HG03460 (cell line): Measurements from ENCODE around the gene GALR2.
A peak's percentile ranks its signal among the peaks of the same experiment; 100 is the strongest.

Experiments
- ATAC-seq: cut with Tn5 transposase; IDR thresholded peaks from one replicate; pipeline ENCODE4 v1.9.1; 2021; ENCODE audit not compliant: unreplicated experiment

GALR2 gene

DNA sequence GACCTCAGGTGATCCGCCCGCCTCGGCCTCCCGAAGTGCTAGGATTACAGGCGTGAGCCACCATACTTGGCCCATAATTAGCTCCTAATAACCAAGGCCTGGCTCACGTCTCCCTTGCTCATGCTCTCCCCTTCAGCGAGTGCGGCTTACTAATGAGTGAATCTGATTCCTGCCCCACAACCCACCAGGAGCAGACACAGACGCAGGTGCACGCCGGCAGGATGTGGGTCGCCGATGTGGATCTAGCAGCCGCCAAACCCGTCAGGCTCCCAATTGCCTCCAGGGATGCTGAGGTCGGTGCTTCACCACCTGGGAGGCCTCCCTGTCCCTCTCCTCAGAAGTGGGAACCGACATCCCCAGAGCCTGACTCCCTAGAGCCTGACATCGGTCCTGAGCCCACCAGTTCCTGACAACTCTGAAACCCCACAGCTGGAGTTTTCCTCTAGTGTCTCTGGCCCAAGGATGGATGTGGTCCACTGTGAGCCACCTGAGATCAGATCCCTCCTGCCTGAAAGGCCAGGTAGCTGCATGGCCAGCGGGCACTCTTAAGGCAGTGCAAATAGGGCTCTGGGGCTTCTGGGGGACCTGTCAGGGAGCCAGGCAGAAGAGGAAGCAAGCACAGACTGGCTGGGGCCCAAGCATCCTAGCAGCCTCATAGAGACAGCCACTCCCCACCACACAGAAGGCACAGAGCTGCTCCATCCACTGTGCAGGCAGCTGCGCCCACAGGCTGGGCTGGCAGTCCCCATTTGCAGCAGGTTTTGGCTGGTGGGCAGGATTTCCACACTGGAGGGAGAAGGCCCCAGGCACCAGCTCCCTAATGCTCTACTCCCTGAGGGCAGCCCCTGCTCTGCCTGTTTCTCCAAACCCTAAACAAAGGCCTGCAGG is 18.2 kb downstream of the GALR2 start:
- no peak for ATAC-seq

DNA sequence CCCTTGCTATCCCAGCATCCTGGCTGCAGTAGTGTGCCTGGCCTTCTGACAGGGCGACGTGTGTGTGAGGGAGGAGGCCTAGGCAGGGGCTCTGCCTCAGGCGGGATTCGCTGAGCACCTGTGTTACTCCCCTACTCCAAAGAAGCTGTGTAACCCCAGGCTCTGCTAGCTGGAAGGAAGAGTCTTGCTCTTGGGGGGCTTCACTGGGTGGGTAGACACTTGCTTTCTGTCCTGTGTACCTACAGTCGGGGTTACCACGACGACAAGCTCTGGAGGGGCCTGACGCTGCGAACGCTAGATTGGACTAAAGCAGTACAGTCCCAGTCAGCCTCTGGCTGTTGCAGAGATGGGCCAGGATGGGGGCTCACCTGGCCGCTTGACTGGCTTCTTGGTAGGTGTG is 19.5 kb downstream of the GALR2 start:
- ATAC-seq: no peak

DNA sequence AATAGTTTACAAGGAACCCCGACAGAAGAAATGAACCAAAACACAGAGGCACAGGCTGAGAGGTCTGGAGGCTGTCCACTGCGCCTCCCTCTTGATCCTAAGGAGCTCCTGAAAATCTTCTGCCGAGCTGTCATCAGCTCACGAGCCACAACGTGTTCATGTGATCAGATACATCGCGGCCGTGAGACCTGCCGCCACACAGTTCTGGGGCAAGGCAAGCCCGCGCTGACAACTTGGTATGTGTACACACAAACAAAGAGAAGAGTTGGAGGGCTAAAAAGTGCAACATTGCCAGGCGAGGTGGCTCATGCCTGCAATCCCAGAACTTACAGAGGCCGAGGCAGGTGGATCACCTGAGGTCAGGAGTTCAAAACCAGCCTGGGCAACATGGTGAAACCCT is 21.4 kb downstream of the GALR2 start:
- no peak for ATAC-seq

DNA sequence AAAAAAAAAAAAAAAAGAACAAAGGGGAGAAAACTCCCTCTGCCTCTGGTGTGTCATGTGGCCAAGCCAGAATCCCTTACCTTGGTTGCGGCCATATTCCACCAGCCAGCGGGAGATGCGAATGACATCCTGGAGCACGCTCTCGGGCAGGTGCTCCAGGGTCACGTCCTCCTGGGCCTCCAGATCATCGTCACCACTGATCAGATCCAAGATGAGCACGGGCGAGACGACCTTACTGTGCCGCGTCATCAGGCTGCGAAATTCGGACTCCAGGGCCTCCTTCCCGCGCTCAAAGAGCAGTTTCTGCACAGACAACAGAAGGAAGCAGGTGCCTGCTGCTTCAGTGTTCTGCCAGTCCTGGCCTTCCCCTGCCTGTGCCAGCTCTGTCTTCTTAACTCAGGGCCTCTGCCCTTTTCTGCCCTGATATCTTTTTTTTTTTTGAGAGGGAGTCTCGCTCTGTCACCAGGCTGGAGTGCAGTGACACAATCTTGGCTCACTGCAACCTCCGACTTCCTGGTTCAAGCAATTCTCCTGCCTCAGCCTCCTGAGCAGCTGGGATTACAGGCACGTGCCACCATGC is 23.2 kb downstream of the GALR2 start:
- ATAC-seq: no peak

DNA sequence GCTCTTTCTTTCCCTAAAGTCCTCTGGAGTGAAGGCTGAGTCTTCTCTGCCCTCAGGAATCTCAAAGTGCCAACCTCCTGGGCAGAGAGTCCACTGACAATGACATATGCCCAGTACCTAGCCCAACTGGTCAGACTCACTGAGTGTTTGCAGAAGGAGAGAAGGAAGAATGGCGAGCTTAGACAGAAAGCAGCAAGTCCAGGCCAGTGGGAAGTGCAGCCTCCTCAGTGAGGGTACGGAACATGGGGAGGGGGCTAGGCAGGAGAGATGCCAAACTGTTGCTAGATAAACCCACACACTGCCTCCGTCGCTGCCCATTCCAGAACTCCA is 28.3 kb downstream of the GALR2 start:
- no peak for ATAC-seq

DNA sequence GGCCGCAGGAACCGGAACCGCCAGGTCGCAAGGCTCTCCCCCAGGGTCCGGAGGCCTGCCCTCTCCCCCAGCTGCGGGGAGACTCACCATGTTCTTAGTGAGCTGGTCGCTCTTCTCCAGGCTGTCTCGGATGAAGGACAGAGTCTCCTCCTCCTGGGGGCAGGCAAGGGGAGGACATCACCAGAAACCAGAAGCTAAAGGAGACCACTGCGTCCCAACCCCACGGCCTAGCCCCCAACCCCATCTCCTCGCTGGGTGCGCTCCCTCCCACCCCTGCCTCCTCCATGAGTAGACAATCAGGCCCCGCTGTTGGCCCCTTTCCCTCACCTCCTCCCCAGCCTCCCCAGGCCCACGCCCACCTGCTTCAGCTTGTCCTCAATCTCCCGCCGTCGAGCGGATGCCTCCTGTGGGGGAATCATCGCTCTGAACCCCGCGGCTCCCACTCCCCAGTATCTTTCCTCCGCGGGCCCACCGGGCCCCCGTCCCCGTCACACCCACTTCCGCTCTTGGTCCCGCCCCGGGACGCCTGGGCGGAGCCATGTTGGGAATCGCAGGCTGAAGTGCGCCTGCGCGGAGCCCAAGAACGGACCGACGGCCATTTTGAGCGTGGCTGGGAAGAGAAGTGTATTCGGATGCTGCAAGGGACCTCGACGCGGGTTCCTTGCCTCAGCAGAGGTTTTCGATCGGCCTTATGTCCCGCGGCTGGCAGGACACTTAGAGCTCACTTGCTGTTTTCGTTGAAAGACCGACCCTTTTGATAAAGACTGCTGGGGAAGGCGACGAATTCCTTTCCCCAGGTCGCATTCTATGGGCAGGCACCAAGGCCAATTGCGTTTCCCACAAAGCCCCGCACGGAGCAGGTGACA is 28.9 kb downstream of the GALR2 start, which contains the start of gene EXOC7:
Gene EXOC7 (minus strand): TSS at position 514 of the 866 bp plus-strand sequence. CDS start 95 bp downstream, at position 419.
- ATAC-seq: peak; percentile 83

DNA sequence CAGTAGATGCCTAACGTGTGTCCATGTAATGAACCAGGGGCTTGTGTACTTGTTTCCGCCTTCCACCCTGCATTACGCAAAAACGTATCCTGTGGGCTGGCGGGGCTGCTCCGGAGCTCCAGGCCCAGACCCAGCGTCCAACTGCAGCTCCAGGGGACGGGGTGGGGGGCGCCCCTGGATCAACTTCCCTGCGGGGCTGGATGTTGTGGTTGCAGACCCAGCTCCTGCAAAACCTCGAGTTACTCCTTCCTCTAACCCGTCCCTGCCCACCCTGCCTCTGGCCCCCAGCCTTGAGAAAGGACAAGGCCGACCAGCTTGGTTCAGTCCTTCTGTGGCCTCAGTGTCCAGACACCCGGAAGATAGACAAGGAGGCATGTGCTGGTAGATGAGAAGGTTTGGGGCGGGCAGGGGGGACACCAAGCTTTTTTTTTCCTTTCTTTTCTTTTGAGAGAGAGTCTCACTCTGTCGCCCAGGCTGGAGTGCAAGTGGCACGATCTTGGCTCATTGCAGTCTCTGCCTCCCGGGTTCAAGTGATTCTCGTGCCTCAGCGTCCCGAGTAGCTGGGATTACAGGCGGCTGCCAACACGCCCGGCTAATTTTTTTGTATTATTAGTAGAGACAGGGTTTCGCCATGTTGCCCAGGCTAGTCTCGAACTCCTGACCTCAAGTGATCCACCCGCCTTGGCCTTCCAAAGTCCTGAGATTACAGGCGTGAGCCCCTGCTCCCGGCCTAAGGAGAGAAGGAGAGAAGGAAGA is 29.7 kb downstream of the GALR2 start:
- ATAC-seq: no peak

DNA sequence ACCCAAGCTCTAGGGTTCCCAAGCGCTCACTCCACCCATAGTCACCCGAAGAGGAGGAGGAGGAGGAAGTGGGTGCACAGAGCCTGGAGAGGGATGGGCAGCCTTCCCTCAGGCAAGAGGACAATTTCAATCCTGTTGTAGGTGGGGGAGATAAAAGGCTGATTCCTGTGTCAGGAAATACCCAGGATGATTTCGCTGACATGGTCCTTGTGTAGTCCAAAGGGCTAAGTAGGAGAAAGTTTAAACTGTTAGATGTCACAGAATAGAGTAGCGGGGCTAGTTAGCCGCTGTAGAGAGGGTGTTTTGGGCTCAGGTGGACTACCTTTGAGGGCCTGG is 30.3 kb downstream of the GALR2 start:
- ATAC-seq: no peak

DNA sequence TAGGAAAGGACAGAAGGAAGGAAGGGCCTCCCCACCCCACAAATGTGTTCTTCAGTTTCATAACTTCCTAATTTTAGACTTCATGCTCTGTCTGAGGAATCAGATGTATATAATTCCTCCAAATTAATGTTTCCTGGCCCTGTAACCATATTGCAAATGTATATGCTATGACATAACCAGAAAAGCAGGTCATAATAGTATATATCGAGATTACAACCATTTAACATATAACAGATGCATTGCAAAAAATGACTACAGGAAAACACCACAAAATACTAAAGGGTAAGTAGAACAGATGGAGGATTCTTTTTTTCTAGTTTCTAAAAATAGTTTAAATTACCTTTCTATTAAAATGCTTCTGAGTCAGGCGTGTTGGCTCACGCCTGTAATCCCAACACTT is 32.1 kb downstream of the GALR2 start:
- ATAC-seq: no peak

DNA sequence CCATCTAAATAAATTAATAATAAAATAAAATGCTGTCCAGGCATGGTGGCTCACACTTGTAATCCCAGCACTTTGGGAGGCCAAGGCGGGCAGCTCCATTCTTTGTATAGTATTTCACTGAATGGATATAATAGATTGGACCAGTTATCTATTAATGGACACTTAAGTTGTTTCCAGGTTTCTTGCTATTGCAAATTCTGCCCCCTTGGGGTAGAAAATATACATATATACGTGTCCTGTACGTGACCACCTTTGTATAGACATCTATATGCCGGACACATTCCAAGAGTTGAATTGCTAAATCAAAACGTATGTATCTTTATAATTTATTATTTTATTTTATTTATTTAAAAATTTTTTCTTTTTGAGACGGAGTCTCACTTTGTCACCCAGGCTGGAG is 32.9 kb downstream of the GALR2 start:
- no peak for ATAC-seq

DNA sequence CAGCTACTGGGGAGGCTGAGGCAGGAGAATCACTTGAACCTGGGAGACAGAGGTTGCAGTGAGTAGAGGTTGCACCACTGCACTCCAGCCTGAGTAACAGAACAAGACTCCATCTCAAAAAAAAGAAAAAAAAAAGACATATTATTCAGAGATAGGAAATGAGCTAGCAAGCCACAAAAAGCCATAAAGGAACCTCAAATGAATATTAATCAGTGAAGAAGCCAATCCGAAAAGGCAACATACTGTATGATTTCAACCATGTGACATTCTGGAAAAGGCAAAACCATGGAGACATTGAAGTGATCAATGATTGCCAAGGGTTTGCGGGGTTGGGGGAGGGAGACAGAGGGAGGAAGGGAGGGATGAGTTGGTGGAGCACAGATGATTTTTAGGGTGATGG is 37.4 kb downstream of the GALR2 start:
- no peak for ATAC-seq

DNA sequence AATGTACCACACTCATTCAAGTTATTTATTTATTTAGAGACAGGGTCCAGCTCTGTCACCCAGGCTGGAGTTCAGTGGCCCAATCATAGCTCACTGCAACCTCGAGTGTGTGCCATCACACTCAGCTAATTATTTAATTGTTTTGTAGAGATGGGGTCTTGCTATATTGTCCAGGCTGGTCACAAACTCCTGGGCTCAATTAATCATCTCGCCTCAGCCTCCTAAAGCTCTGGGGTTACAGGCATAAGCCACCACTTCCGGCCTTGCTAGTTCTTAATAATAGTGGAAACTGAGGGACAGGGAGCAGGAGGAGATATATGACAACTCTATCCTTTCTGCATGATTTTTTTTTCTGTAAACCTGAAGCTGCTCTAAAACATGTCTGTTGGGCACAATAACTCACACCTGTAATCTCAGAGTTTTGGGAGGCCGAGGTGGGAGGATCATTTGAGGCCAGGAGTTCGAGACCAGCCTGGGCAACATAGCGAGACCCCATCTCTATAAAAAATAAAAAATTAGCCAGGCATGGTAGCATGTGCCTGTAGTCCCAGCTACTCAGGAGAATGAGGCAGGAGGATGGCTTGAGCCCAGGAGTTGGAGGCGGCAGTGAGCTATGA is 40.7 kb downstream of the GALR2 start:
- no peak for ATAC-seq

DNA sequence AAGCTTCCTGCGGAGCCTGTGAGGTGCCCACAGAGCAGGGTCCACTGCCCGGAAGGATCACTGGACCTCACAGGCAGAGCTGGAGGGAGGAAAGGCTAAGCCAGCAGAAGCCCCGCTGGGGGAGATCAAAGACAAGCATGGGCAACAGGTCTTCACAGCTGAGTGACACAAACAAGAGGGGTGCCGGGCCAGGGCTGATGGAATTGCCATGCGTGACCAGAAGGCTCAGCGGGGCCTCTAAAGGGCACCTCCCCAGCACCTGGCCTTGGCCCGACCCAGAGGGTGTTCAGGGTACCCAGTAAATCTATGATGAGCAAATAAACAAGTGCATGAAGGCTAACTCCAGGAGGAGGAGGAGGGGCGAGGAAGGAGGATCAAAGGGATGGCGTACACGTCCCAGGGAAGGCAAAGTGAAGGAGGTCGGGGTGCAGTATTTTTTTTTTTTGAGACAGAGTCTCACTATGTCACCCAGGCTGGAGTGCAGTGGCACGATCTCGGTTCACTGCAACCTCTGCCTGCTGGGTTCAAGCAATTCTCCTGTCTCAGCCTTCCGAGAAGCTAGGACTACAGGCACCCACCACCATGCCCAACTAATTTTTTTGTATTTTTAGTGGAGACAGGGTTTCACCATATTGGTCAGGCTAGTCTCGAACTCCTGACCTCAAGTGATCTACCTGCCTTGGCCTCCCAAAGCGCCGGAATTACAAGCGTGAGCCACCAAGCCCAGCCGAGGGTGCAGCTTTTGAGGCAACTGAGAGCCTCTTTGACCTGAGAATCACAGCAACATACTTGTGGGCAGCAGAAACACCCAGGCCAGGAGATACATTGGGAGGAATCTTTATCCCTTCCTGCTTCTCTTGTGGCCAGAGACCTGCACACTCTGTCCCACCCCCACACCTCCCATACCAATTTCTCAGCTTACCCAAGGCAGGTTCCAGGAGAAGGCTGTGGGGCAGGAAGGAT is 45.1 kb downstream of the GALR2 start:
- ATAC-seq: no peak

DNA sequence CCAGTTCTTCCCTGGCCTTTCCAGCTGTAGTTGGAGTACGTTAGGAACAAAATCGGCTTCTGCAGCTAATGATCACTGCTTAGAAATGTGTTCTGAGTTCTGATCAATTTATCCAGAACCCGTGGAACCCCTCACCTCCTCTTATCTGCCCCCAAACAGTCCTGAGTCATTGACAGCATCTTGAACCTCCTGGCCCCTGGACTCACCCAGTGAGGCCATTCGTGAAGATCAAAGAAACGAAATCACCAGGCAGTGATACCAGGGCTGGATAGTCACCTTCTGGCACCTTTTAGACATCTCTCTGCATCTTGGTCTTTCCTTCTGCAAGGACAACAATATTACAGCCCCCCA is 46.1 kb downstream of the GALR2 start:
- no peak for ATAC-seq

DNA sequence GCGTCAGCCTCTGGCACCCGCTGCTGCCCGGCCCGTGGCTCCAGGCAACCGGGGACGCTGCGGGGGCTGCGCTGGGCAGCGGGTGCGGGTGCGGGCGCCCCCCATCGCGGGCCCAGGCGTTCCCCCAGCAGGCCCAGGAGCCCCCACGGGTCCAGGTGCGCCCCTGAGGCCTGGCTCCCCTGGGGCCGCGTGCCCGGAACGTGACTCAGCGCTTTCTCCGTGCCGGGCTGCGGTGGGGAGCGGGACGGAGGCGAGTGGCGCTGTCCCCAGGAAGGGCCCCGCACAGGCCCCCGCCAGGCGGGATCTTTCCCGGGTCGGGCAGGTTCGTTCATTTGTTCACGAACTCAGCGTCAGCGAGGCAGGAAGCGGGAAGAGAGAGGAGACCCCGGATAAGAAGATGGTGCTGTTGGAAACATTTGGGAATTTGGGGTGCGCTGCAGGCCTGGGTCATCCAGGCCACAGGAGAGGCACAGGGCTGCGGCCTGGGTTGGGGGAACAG is 47.4 kb downstream of the GALR2 start:
- ATAC-seq: no peak

DNA sequence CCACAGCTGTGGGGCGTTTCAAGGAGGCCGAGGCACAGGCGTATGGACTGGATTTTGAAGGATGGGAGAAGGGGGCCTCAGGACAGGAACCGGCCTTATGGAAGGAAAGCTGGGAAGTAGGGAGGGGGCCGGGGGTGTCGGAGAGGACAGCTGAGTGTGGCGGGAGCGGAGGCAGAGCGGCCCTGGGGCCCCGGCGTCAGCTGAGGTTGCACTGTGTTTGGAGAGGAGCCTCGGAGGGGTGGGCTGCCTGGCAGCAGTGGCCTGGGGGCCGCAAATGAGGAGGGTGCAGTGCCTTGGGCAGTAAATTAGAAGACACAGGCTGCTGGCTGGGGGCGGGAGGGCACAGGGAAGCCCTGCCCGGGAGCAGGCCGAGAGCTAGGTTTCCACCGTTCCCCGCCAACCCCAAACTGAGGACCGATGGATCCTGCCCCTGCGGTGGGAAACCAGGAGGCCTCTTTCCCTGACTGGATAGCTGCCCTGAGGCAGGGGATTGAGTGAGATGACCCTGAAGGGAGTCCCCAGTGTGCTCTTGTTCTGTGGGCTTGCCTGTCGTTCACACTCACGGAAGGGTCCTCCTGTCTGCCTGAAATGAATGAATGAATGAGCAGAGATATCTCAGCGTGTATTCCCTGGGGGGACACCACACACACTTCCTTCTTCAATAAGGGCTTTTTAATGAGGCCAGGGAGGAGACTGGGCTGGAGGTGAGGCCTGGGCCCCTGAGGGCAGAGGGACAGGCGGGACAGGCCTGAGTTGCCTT is 48.0 kb downstream of the GALR2 start:
- ATAC-seq: no peak

DNA sequence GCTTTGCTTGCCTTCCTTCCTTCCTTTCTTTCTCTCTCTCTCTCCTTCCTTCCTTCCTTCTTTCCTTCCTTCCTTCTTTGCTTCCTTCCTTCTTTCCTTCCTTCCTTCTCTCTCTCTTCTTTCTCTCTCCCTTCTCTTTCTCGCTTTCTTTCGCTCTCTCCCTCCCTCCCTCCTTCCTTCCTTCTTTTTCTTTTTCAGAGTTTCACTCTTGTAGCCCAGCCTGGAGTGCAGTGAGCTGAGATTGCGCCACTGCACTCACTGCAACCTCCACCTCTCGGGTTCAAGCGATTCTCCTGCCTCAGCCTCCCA is 48.6 kb downstream of the GALR2 start:
- ATAC-seq: no peak

DNA sequence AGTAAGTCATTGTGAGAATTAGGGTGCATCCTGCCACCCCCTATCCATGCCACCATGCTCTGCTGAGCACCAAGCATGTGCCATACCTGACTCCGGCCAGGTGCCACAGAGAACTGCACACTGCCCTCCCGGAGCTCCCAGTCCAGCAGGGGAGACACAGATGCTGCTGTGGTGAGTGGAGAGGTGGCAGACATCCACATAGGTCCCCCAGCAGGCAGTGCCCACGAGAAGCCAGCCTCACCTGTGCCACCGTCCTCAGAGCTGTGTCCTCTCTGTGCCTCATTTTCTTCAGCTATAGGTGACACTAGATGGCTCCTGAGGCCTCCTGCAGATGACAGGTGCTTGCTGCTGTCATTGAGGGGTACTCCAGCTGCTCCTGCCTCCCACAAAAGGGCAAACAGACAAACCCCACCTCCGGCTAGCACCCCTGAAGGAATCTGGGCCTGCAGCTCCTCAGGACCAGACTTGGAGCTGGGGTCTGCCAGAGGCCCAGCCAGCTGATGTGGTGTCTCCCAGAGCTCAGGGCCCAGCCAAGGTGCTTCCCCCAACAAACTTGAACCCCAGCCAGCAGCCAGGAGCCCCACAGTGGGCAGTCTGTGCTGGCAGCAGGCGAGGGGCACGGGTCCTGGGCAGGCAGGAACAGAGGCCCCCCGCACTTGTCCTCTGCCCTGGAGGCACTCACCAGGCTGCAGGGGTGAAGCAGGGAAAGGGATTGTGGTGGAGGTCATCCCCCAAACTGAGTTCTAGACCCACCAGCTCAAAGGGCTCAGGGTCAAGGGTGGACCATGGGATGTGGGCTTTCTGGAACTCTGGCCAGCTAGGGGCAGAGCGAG is 49.4 kb downstream of the GALR2 start:
- ATAC-seq: no peak
